BLaER1 (cell line): ENCODE measurements around the gene PLET1.

Experiments used
- H3K27ac ChIP-seq: shearing (Covaris generic); formaldehyde crosslinking; 2 replicates; pipeline ENCODE4 v1.8.1; 2022
- H3K27me3 ChIP-seq: shearing (Covaris generic); formaldehyde crosslinking; 2 replicates; pipeline ENCODE4 v1.8.1; 2022
- H3K36me3 ChIP-seq: shearing (Covaris generic); formaldehyde crosslinking; 2 replicates; pipeline ENCODE4 v1.8.1; 2022
- H3K4me1 ChIP-seq: shearing (Covaris generic); formaldehyde crosslinking; 2 replicates; pipeline ENCODE4 v1.8.1; 2022
- H3K4me2 ChIP-seq: shearing (Covaris generic); formaldehyde crosslinking; 2 replicates; pipeline ENCODE4 v1.8.1; 2022
- H3K4me3 ChIP-seq: shearing (Covaris generic); formaldehyde crosslinking; 2 replicates; pipeline ENCODE4 v1.8.1; 2022
- H3K9ac ChIP-seq: shearing (Covaris generic); formaldehyde crosslinking; 2 replicates; pipeline ENCODE4 v1.8.1; 2022
- H3K9me3 ChIP-seq: shearing (Covaris generic); formaldehyde crosslinking; 2 replicates; pipeline ENCODE4 v1.8.1; 2022
- H4K20me1 ChIP-seq: shearing (Covaris generic); formaldehyde crosslinking; 2 replicates; pipeline ENCODE4 v1.8.1; 2022
- Cebpa-rat ChIP-seq: shearing (Covaris generic); IDR thresholded peaks from 2 replicates; pipeline ENCODE4 v1.8.1; 2022

The PLET1 gene

GRCh38 chr11:112297248-112297866, 36.7 kb upstream of the PLET1 start:
- Histone ChIP-seq H3K9ac (no peak overlapping the region), H3K36me3 (no peaks in the 10 kb centered on the region), H3K27me3 (no peaks in the 10 kb centered on the region), H4K20me1 (no peaks in the 10 kb centered on the region), H3K4me3 (no peak overlapping the region), H3K9me3 (no peaks in the 10 kb centered on the region), H3K4me2 (peak overlapping the region; percentile 23), H3K4me1 (peaks cover 18% of the 10 kb centered on the region), H3K27ac (no peak overlapping the region)
- no peak for TF ChIP-seq Cebpa-rat

- Histone ChIP-seq H3K36me3 (no peaks in the 10 kb centered on the region), H3K27ac (no peak overlapping the region), H3K9me3 (no peaks in the 10 kb centered on the region), H3K27me3 (no peaks in the 10 kb centered on the region), H3K4me2 (no peak overlapping the region), H3K4me1 (peaks cover 12% of the 10 kb centered on the region), H3K9ac (no peak overlapping the region), H3K4me3 (no peak overlapping the region), H4K20me1 (no peaks in the 10 kb centered on the region)
- TF ChIP-seq Cebpa-rat = no peak
Observed at GRCh38 chr11:112296044-112296443, 35.4 kb upstream of the PLET1 start.

- Histone ChIP-seq H3K9ac (no peak overlapping the region), H3K27me3 (no peaks in the 10 kb centered on the region), H3K4me1 (peaks cover 12% of the 10 kb centered on the region), H4K20me1 (no peaks in the 10 kb centered on the region), H3K9me3 (no peaks in the 10 kb centered on the region), H3K4me3 (no peak overlapping the region), H3K36me3 (no peaks in the 10 kb centered on the region), H3K27ac (no peak overlapping the region), H3K4me2 (no peak overlapping the region)
- TF ChIP-seq Cebpa-rat = no peak
Observed at GRCh38 chr11:112294688-112295340, 34.2 kb upstream of the PLET1 start.

GRCh38 chr11:112293614-112294013, 33.0 kb upstream of the PLET1 start:
- H3K27ac ChIP-seq = no peak overlapping the region

GRCh38 chr11:112292785-112293407, 32.2 kb upstream of the PLET1 start:
- peaks cover 16% of the 10 kb centered on the region for H3K4me1 ChIP-seq
- no peak overlapping the region for H3K27ac ChIP-seq
- no peak for TF ChIP-seq Cebpa-rat
- H3K36me3 ChIP-seq = no peaks in the 10 kb centered on the region
- H4K20me1 ChIP-seq = no peaks in the 10 kb centered on the region
- H3K9ac ChIP-seq = no peak overlapping the region
- no peaks in the 10 kb centered on the region for H3K27me3 ChIP-seq
- H3K9me3 ChIP-seq = no peaks in the 10 kb centered on the region
- no peak overlapping the region for H3K4me3 ChIP-seq
- H3K4me2 ChIP-seq = no peak overlapping the region

More at GRCh38 chr11:112293614-112294013, 33.0 kb upstream of the PLET1 start:
- Histone ChIP-seq H3K4me3 (no peak overlapping the region), H4K20me1 (no peaks in the 10 kb centered on the region), H3K4me1 (peaks cover 17% of the 10 kb centered on the region), H3K27me3 (no peaks in the 10 kb centered on the region), H3K9ac (no peak overlapping the region), H3K4me2 (no peak overlapping the region), H3K9me3 (no peaks in the 10 kb centered on the region), H3K36me3 (no peaks in the 10 kb centered on the region)
- TF ChIP-seq Cebpa-rat = no peak

GRCh38 chr11:112292188-112292587, 31.5 kb upstream of the PLET1 start:
- Histone ChIP-seq H3K9me3 (no peaks in the 10 kb centered on the region), H3K36me3 (no peaks in the 10 kb centered on the region), H3K4me2 (no peak overlapping the region), H4K20me1 (no peaks in the 10 kb centered on the region), H3K4me3 (no peak overlapping the region), H3K9ac (no peak overlapping the region), H3K27ac (no peak overlapping the region), H3K27me3 (no peaks in the 10 kb centered on the region), H3K4me1 (peaks cover 9% of the 10 kb centered on the region)
- no peak for TF ChIP-seq Cebpa-rat

GRCh38 chr11:112291191-112291590, 30.5 kb upstream of the PLET1 start:
- no peak for TF ChIP-seq Cebpa-rat
- Histone ChIP-seq H3K4me3 (no peak overlapping the region), H3K4me1 (peaks cover 5% of the 10 kb centered on the region; the same call in 1 of the 2 replicates)

GRCh38 chr11:112290493-112290850, 29.8 kb upstream of the PLET1 start:
- peak overlapping the region; percentile 93 for H3K4me2 ChIP-seq
- no peak for TF ChIP-seq Cebpa-rat
- no peaks in the 10 kb centered on the region for H4K20me1 ChIP-seq
- peaks cover 5% of the 10 kb centered on the region; the same call in 1 of the 2 replicates for H3K4me1 ChIP-seq
- H3K27ac ChIP-seq = no peak overlapping the region
- no peaks in the 10 kb centered on the region for H3K36me3 ChIP-seq
- no peaks in the 10 kb centered on the region for H3K27me3 ChIP-seq
- peak overlapping the region; percentile 67; the same call in 1 of the 2 replicates for H3K9ac ChIP-seq
- no peaks in the 10 kb centered on the region for H3K9me3 ChIP-seq
- peak overlapping the region; percentile 66 for H3K4me3 ChIP-seq

More at GRCh38 chr11:112291191-112291590, 30.5 kb upstream of the PLET1 start:
- no peaks in the 10 kb centered on the region for H3K27me3 ChIP-seq
- no peak overlapping the region for H3K4me2 ChIP-seq
- no peaks in the 10 kb centered on the region for H3K9me3 ChIP-seq
- H4K20me1 ChIP-seq = no peaks in the 10 kb centered on the region
- no peaks in the 10 kb centered on the region for H3K36me3 ChIP-seq
- no peak overlapping the region for H3K27ac ChIP-seq
- no peak overlapping the region for H3K9ac ChIP-seq

- Histone ChIP-seq H3K27ac (0 out of 2 replicates have a peak overlapping the region, but pooled peaks have one; percentile 16), H3K4me2 (peak overlapping the region; percentile 93), H4K20me1 (no peaks in the 10 kb centered on the region), H3K4me1 (peaks cover 5% of the 10 kb centered on the region; the same call in 1 of the 2 replicates), H3K9ac (peak overlapping the region; percentile 67), H3K4me3 (peak overlapping the region; percentile 66), H3K9me3 (no peaks in the 10 kb centered on the region), H3K27me3 (no peaks in the 10 kb centered on the region), H3K36me3 (no peaks in the 10 kb centered on the region)
- TF ChIP-seq Cebpa-rat = no peak
Observed at GRCh38 chr11:112289588-112290492, 29.2 kb upstream of the PLET1 start.
